ENCODE results near the gene SENP2. TPM values are rescaled to one million over a fixed set of nuclear protein-coding genes. Genes with fewer than 3 reads are reported as not detected.

The SENP2 gene
- total and polyA plus RNA-seq, 4 donors: 7.9 to 23.3 (median 11.3) TPM

DNA sequence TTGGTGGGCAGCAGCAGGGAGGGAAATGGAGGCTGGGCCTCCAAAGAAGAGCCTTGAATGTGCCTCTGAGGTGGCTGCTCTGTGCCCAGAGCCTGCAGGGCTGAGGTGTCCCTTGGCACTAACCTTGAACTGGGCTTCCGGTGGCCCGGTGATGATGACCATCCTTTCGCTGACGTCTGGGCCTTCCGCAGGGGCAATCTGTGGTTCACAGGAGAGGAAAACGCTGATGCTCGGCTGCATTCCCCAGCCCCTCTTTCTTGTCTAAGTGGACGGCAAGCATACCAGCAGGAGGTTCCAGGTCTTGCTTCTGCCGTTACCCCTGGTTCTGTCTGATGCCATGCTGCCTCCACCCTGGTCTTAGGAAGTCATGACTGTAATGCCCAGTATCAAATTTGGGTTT, 65.9 kb downstream of the SENP2 start:
- no peaks in the 10 kb centered on the region for H3K36me3 ChIP-seq (ENCODE audit: control insufficient read depth in 4 of 4, insufficient read depth in 3 of 4, low read depth in 1 of 4, low read length in 3 of 4)

GRCh38 chr3:185653949-185654757, 68.1 kb downstream of the SENP2 start:
- 95% methylated on average over 12 of the region's 12 CpGs for whole genome bisulfite sequencing
- DNase-seq (ENCODE audit: low spot score): no peak
- Histone ChIP-seq H3K4me1 (ENCODE audit: control insufficient read depth in 4 of 4, insufficient read depth in 4 of 4, low read length in 3 of 4) (no peaks in the 10 kb centered on the region), H3K27ac (ENCODE audit: low read depth in 1 of 2, low read length in 2 of 2) (no peak overlapping the region), H3K36me3 (ENCODE audit: control insufficient read depth in 4 of 4, insufficient read depth in 3 of 4, low read depth in 1 of 4, low read length in 3 of 4) (no peaks in the 10 kb centered on the region), H3K9ac (ENCODE audit: low read depth in 1 of 2, low read length in 2 of 2) (no peak overlapping the region), H3K4me3 (ENCODE audit: low read depth in 1 of 3, low read length in 3 of 3) (no peak overlapping the region), H3K27me3 (ENCODE audit: control insufficient read depth in 4 of 4, insufficient read depth in 4 of 4, low read length in 3 of 4) (no peaks in the 10 kb centered on the region), H3K9me3 (ENCODE audit: control insufficient read depth in 4 of 4, low read length in 3 of 4) (no peaks in the 10 kb centered on the region)
- no peak for TF ChIP-seq YY1 (IDR thresholded peaks at IDR 0.05)
- TF ChIP-seq HNF4A (conservative IDR thresholded peaks at IDR 0.05): no peak
- TF ChIP-seq REST (IDR thresholded peaks at IDR 0.05): no peak
- TF ChIP-seq RAD21 (IDR thresholded peaks at IDR 0.05): no peak
- no peak for TF ChIP-seq EGR1 (IDR thresholded peaks at IDR 0.05; ENCODE audit: low read depth in 2 of 2)
- no peak for TF ChIP-seq JUND (IDR thresholded peaks at IDR 0.05)

More for the DNA sequence above, 65.9 kb downstream of the SENP2 start:
- Histone ChIP-seq H3K27me3 (ENCODE audit: control insufficient read depth in 4 of 4, insufficient read depth in 4 of 4, low read length in 3 of 4) (no peaks in the 10 kb centered on the region), H3K4me1 (ENCODE audit: control insufficient read depth in 4 of 4, insufficient read depth in 4 of 4, low read length in 3 of 4) (no peaks in the 10 kb centered on the region), H3K4me3 (ENCODE audit: low read depth in 1 of 3, low read length in 3 of 3) (no peak overlapping the region), H3K9me3 (ENCODE audit: control insufficient read depth in 4 of 4, low read length in 3 of 4) (no peaks in the 10 kb centered on the region), H3K9ac (ENCODE audit: low read depth in 1 of 2, low read length in 2 of 2) (no peak overlapping the region), H3K27ac (ENCODE audit: low read depth in 1 of 2, low read length in 2 of 2) (no peak overlapping the region)
- WGBS: 97% methylated on average over 9 of the region's 9 CpGs
- TF ChIP-seq HNF4A (conservative IDR thresholded peaks at IDR 0.05) (no peak), SP1 (IDR thresholded peaks at IDR 0.05) (no peak), RXRA (IDR thresholded peaks at IDR 0.05) (no peak), TAF1 (conservative IDR thresholded peaks at IDR 0.05) (no peak), CTCF (IDR thresholded peaks at IDR 0.05; ENCODE audit: low read depth, low read length, missing input control) (no peak)
- no peak for DNase-seq (ENCODE audit: low spot score)

DNA sequence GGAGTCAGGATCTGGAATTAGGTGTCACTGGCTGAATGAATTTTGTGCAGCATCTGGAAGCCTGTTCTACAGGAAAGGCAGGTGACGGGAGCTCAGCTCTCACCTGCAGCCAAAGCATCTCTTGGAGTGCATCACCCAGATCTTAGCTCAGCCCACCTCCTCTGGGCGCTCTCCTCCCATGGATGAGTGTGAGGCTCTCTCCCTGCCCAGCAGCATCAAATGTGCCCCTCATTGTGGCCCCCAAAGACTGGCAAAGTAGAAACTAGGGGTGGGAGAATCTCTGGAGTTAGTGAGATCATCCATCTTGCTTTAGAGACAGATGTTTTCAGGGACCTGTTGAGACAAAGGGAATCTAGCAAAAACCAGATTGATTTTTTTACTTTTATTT, 68.7 kb downstream of the SENP2 start:
- H3K27ac ChIP-seq (ENCODE audit: low read depth in 1 of 2, low read length in 2 of 2): no peak overlapping the region
- H3K9ac ChIP-seq (ENCODE audit: low read depth in 1 of 2, low read length in 2 of 2): no peak overlapping the region
- TF ChIP-seq HNF4G (IDR thresholded peaks at IDR 0.05) (no peak), RAD21 (IDR thresholded peaks at IDR 0.05) (no peak), YY1 (IDR thresholded peaks at IDR 0.05) (no peak), EGR1 (IDR thresholded peaks at IDR 0.05; ENCODE audit: low read depth in 2 of 2) (no peak)
- no peak overlapping the region for H3K4me3 ChIP-seq (ENCODE audit: low read depth in 1 of 3, low read length in 3 of 3)
- WGBS: 91% methylated on average over 2 of the region's 2 CpGs
- H3K9me3 ChIP-seq (ENCODE audit: control insufficient read depth in 4 of 4, low read length in 3 of 4): no peaks in the 10 kb centered on the region
- H3K27me3 ChIP-seq (ENCODE audit: control insufficient read depth in 4 of 4, insufficient read depth in 4 of 4, low read length in 3 of 4): no peaks in the 10 kb centered on the region
- H3K36me3 ChIP-seq (ENCODE audit: control insufficient read depth in 4 of 4, insufficient read depth in 3 of 4, low read depth in 1 of 4, low read length in 3 of 4): no peaks in the 10 kb centered on the region
- H3K4me1 ChIP-seq (ENCODE audit: control insufficient read depth in 4 of 4, insufficient read depth in 4 of 4, low read length in 3 of 4): peaks cover 0 to under 1% (median 0%) of the 10 kb centered on the region in 4 donors
- no peak for DNase-seq (ENCODE audit: low spot score)
